Parathyroid adenoma (tissue), 2 donors: ENCODE data around the gene RGS6.

Experiments used
- H2AFZ ChIP-seq: fragments of 300-600 bp; sonication (generic); one replicate; pipeline ENCODE4 v1.7.0; 2017; ENCODE audit warnings: antibody characterized with exemption, mild to moderate bottlenecking
- H3K27ac ChIP-seq: fragments of 300-600 bp; sonication (generic); one replicate; pipeline ENCODE4 v1.7.0; 2017
- H3K27me3 ChIP-seq: fragments of 300-600 bp; sonication (generic); one replicate; pipeline ENCODE4 v1.7.0; 2017; ENCODE audit warnings: low read length; ENCODE audit not compliant: control insufficient read depth, insufficient read depth
- H3K36me3 ChIP-seq: fragments of 300-600 bp; sonication (generic); one replicate; pipeline ENCODE4 v1.7.0; 2017; ENCODE audit warnings: low read length; ENCODE audit not compliant: control insufficient read depth, insufficient read depth
- H3K4me1 ChIP-seq: fragments of 300-600 bp; sonication (generic); one replicate; pipeline ENCODE4 v1.7.0; 2017; ENCODE audit warnings: control low read depth
- H3K4me2 ChIP-seq: fragments of 300-600 bp; sonication (generic); one replicate; pipeline ENCODE4 v1.7.0; 2017; ENCODE audit warnings: low read length
- H3K4me3 ChIP-seq: fragments of 300-600 bp; sonication (generic); one replicate; pipeline ENCODE4 v1.7.0; 2017; ENCODE audit warnings: low read depth, low read length
- H3K79me2 ChIP-seq: fragments of 300-600 bp; sonication (generic); one replicate; pipeline ENCODE4 v1.7.0; 2017; ENCODE audit warnings: control low read depth
- H3K9ac ChIP-seq: fragments of 300-600 bp; sonication (generic); one replicate; pipeline ENCODE4 v1.7.0; 2017; ENCODE audit warnings: mild to moderate bottlenecking
- H3K9me3 ChIP-seq: fragments of 300-600 bp; sonication (generic); one replicate; pipeline ENCODE4 v1.7.0; 2017; ENCODE audit warnings: low read length; ENCODE audit not compliant: control insufficient read depth
- CTCF ChIP-seq: fragments of 300-600 bp; sonication (generic); IDR thresholded peaks from one replicate; pipeline ENCODE4 v1.7.0; 2017; ENCODE audit warnings: antibody characterized with exemption, mild to moderate bottlenecking
- donor health status: primary hyperparathyroidism.

The RGS6 gene

GRCh38 chr14:72332046-72332445, 399.8 kb downstream of the RGS6 start:
- Histone ChIP-seq H3K27ac (no peak overlapping the region), H2AFZ (no peak overlapping the region), H3K4me2 (no peak overlapping the region), H3K9me3 (no peaks in the 10 kb centered on the region), H3K27me3 (no peaks in the 10 kb centered on the region), H3K79me2 (no peaks in the 10 kb centered on the region), H3K36me3 (no peaks in the 10 kb centered on the region), H3K9ac (no peak overlapping the region), H3K4me3 (no peak overlapping the region), H3K4me1 (no peaks in the 10 kb centered on the region)
- TF ChIP-seq CTCF, result no peak

- no peak for TF ChIP-seq CTCF
- no peaks in the 10 kb centered on the region for H3K36me3 ChIP-seq
These were observed 400.6 kb downstream of the RGS6 start for GRCh38 chr14:72332871-72333270.

GRCh38 chr14:72333357-72333756, 401.1 kb downstream of the RGS6 start:
- H3K4me2 ChIP-seq, result no peak overlapping the region
- no peak overlapping the region for H3K27ac ChIP-seq
- no peak for TF ChIP-seq CTCF
- H3K4me3 ChIP-seq, result no peak overlapping the region
- H3K79me2 ChIP-seq, result no peaks in the 10 kb centered on the region
- no peaks in the 10 kb centered on the region for H3K9me3 ChIP-seq
- H3K36me3 ChIP-seq, result no peaks in the 10 kb centered on the region
- no peak overlapping the region for H2AFZ ChIP-seq
- H3K27me3 ChIP-seq, result no peaks in the 10 kb centered on the region
- no peaks in the 10 kb centered on the region for H3K4me1 ChIP-seq
- H3K9ac ChIP-seq, result no peak overlapping the region

More at GRCh38 chr14:72332871-72333270, 400.6 kb downstream of the RGS6 start:
- Histone ChIP-seq H3K9ac (no peak overlapping the region), H3K4me3 (no peak overlapping the region), H3K9me3 (no peaks in the 10 kb centered on the region), H3K79me2 (no peaks in the 10 kb centered on the region), H2AFZ (no peak overlapping the region), H3K4me1 (no peaks in the 10 kb centered on the region), H3K27me3 (no peaks in the 10 kb centered on the region), H3K4me2 (no peak overlapping the region), H3K27ac (no peak overlapping the region)

GRCh38 chr14:72336311-72336980, 404.2 kb downstream of the RGS6 start:
- no peaks in the 10 kb centered on the region for H3K36me3 ChIP-seq
- H3K27me3 ChIP-seq, result no peaks in the 10 kb centered on the region
- H3K79me2 ChIP-seq, result no peaks in the 10 kb centered on the region
- H3K4me3 ChIP-seq, result no peak overlapping the region
- no peak overlapping the region for H3K9ac ChIP-seq
- no peak for TF ChIP-seq CTCF
- no peak overlapping the region for H3K27ac ChIP-seq
- no peak overlapping the region for H2AFZ ChIP-seq
- no peaks in the 10 kb centered on the region for H3K9me3 ChIP-seq
- H3K4me1 ChIP-seq, result no peaks in the 10 kb centered on the region
- H3K4me2 ChIP-seq, result no peak overlapping the region

GRCh38 chr14:72341237-72341636, 409.0 kb downstream of the RGS6 start:
- TF ChIP-seq CTCF, result no peak
- H3K27me3 ChIP-seq, result no peaks in the 10 kb centered on the region
- H3K9me3 ChIP-seq, result peaks cover 3% of the 10 kb centered on the region
- H3K4me3 ChIP-seq, result no peak overlapping the region
- H3K79me2 ChIP-seq, result no peaks in the 10 kb centered on the region
- H3K36me3 ChIP-seq, result no peaks in the 10 kb centered on the region
- no peak overlapping the region for H3K4me2 ChIP-seq
- H3K4me1 ChIP-seq, result no peaks in the 10 kb centered on the region
- no peak overlapping the region for H3K27ac ChIP-seq
- no peak overlapping the region for H2AFZ ChIP-seq
- H3K9ac ChIP-seq, result no peak overlapping the region
